ENCODE data around the gene SDF2L1. TPM values are rescaled to one million over a fixed set of nuclear protein-coding genes. Genes with fewer than 3 reads are reported as not detected.
"Not testable (repeated sequence)": the region's sequence is repeated elsewhere in the genome, so short reads cannot be mapped to it uniquely, and the experiment has no call there.

SDF2L1 gene, protein sequence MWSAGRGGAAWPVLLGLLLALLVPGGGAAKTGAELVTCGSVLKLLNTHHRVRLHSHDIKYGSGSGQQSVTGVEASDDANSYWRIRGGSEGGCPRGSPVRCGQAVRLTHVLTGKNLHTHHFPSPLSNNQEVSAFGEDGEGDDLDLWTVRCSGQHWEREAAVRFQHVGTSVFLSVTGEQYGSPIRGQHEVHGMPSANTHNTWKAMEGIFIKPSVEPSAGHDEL
- polyA plus RNA-seq, result 100 to 1,000 TPM; 119 to 227 (median 178) TPM

DNA sequence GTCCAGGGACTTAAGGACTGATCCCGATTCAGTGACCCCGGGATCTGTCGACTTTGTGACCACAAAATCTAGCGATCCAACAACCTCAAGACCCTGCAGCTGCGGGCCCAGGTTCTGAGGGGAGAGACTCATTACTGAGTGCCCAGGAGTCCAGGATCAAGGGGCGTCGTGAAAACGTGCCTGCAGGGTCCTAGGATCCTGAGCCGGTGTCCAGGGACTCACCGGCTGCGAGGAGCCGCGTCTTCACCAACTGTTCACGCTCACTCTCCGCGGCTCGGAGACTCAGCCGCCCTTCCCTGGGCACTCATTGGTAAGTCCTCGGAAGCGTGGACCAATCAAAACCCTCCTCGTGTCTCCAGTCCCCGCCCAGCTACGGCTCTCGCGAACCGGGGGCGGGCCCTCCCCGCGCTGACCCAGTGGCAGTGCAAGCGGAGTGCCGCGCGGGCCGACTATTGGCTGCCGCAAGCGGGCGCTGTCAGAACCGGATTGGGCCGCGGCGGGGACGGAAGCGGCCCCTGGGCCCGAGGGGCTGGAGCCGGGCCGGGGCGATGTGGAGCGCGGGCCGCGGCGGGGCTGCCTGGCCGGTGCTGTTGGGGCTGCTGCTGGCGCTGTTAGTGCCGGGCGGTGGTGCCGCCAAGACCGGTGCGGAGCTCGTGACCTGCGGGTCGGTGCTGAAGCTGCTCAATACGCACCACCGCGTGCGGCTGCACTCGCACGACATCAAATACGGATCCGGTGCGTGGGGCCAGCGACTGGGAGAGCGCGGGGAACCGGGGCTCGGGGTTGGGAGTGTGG lies at the start of gene SDF2L1:
SDF2L1 (plus strand) TSS at position 514 of the 795 bp plus-strand sequence; CDS start at position 549, 35 bp downstream.
- DNase-seq, result peak; percentile 98 to 99 (median 99)
- H3K27me3 Mint-ChIP-seq (ENCODE audit: low read depth in 3 of 3), result peaks cover 2 to 10% (median 6%) of the 10 kb centered on the region in 3 donors
- peak within 1 kb of the TSS; percentile 79 to 96 (median 87) for H3K4me3 Mint-ChIP-seq
- H3K4me1 Mint-ChIP-seq, result peaks cover 29 to 37% of the 10 kb centered on the region in 2 donors
- H3K36me3 Mint-ChIP-seq, result peaks cover 6 to 16% (median 12%) of the 10 kb centered on the region in 3 donors
- H3K9me3 Mint-ChIP-seq, result no peaks in the 10 kb centered on the region
- H3K27ac Mint-ChIP-seq, result peak within 1 kb of the TSS; percentile 86 to 96 (median 92)

DNA sequence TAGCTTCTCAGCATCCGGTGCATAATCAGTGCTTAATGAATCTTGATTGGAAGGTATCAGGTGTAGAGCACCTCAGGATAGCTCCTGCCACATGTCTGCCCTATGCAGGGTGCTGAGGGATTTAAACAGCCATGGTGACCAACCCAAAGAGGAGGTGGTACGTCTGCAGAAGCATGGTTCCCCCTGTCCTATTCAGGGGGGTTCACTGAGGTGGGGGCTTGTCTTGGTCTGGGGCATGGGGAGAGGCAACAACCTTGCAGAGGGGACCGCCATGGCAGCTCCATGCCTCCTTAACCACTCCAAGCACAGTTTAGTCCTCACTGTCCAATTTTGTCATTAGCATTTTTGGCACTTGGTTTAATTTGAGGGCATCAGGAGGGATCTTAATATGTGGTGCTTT lies 49.7 kb upstream of the SDF2L1 start:
- Mint-ChIP-seq H3K27me3 (ENCODE audit: low read depth in 3 of 3) (no peaks in the 10 kb centered on the region), H3K4me1 (peaks cover 68 to 74% of the 10 kb centered on the region in 2 donors), H3K36me3 (peaks cover 6 to 21% (median 12%) of the 10 kb centered on the region in 3 donors), H3K4me3 (no peak overlapping the region), H3K9me3 (no peaks in the 10 kb centered on the region), H3K27ac (peak overlapping the region in 2 of 6 donors; percentile 41 to 70)
- no peak for DNase-seq

DNA sequence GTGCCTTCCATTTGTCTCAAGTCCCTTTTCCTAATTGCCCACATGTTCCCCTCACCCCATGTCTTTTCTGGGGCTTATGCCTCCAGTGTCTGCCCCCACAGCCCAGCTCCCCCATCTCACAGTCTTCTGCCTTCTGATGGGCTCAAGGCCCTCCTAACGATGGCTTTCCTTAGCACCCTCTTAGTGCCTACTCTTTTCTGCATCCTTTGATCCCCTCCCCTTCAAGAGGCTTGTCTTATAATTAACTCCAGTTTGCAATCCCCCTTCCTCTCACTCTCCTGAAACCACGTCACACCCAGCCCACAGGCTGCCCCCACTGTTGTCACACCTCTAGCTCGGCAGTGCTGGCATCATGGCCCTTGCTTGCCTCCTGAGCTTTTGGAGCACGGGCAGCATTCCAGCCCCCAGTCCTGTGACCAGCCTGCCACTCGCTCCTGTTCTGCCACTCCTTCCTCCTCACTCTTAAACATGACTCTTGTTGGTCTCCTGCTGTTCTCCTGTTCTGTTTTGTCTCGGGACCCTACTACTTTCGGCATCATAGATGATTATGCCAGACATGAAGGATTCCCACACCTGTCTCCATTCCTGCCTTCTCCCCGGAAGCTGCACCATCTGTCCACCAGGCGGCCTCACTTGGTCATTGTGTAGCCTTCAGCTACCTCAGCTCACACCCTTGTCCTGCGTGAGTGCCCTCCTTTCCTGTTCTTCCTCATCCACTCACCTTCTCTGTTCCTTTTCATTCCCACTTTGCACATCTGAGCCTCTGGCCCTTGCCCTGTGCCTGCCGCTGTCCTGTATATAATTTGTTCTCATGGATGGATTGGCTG lies 48.5 kb upstream of the SDF2L1 start:
- Mint-ChIP-seq H3K27ac (peak overlapping the region; percentile 27 to 86 (median 48)), H3K9me3 (no peaks in the 10 kb centered on the region), H3K36me3 (peaks cover 6 to 21% (median 12%) of the 10 kb centered on the region in 3 donors), H3K4me3 (no peak overlapping the region), H3K4me1 (peaks cover 64 to 71% of the 10 kb centered on the region in 2 donors), H3K27me3 (ENCODE audit: low read depth in 3 of 3) (no peaks in the 10 kb centered on the region)
- DNase-seq, result no peak

GRCh38 chr22:21594865-21595452 lies 47.1 kb upstream of the SDF2L1 start:
- Mint-ChIP-seq H3K4me3 (no peak overlapping the region), H3K36me3 (peaks cover 6 to 21% (median 12%) of the 10 kb centered on the region in 3 donors), H3K4me1 (peaks cover 66 to 77% of the 10 kb centered on the region in 2 donors), H3K27me3 (ENCODE audit: low read depth in 3 of 3) (no peaks in the 10 kb centered on the region), H3K9me3 (no peaks in the 10 kb centered on the region), H3K27ac (peak overlapping the region; percentile 5 to 54 (median 34))
- DNase-seq, result no peak

- H3K9me3 Mint-ChIP-seq; H3K27me3 Mint-ChIP-seq (ENCODE audit: low read depth in 3 of 3); H3K4me3 Mint-ChIP-seq; DNase-seq: not testable (repeated sequence)
- Mint-ChIP-seq H3K36me3 (peaks cover 6 to 21% (median 12%) of the 10 kb centered on the region in 3 donors), H3K27ac (peak overlapping the region in 1 of 6 donors; percentile 49), H3K4me1 (peaks cover 62 to 67% of the 10 kb centered on the region in 2 donors)
Observed at GRCh38 chr22:21596356-21597135, 45.6 kb upstream of the SDF2L1 start.

GRCh38 chr22:21598302-21598701 lies 43.8 kb upstream of the SDF2L1 start:
- Mint-ChIP-seq H3K9me3 (no peaks in the 10 kb centered on the region), H3K27me3 (ENCODE audit: low read depth in 3 of 3) (peaks cover 0 to 2% (median 0%) of the 10 kb centered on the region in 3 donors), H3K36me3 (peaks cover 6 to 19% (median 12%) of the 10 kb centered on the region in 3 donors), H3K4me1 (peaks cover 58 to 60% of the 10 kb centered on the region in 2 donors), H3K4me3 (no peak overlapping the region), H3K27ac (peak overlapping the region in 2 of 6 donors; percentile 7 to 58)
- DNase-seq, result no peak

DNA sequence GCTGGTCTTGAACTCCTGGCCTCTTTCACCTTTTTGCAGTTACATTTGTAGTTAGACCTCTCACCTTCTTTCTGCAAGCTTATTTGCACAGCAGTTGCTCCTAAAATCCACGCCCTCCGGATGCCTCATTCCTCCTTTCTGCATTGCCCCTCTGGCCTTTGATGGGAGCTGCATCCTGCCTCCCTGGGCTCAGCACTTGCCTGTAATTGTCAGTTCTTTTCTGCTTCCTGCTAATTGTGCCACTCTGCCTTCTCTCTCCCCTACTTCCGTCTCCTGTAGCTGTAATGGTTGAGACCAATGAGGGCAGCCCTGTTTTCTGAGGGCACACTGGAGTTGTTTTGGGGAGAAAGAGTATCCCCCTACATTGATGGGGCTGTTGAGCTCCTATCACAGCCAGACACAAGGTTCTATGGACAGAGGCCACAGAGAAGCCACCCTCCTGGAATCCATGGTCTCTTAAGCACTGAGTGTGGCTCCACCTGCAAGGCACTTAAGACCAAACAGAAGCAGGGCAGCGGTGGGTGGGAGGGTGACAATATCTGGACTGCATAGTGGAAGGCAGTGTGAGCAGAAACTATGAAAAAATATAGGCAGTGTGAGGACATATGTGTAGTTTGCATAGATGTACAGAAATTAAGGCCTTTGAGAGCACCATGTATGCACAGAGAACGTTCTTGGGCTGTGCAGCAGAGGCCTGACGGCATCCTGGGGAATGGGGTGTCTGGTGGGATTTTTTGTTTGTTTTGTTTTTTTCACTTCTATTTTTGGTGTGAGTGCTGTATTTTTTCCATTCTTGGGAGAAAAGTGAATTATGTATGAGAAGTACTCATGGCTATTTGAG lies 42.8 kb upstream of the SDF2L1 start:
- Mint-ChIP-seq H3K4me3 (no peak overlapping the region), H3K36me3 (peaks cover 2 to 9% (median 6%) of the 10 kb centered on the region in 3 donors), H3K27me3 (ENCODE audit: low read depth in 3 of 3) (peaks cover 0 to 2% (median 0%) of the 10 kb centered on the region in 3 donors), H3K9me3 (no peaks in the 10 kb centered on the region), H3K4me1 (peaks cover 53 to 55% of the 10 kb centered on the region in 2 donors), H3K27ac (peak overlapping the region in 4 of 6 donors; percentile 45 to 61 (median 56))
- no peak for DNase-seq

DNA sequence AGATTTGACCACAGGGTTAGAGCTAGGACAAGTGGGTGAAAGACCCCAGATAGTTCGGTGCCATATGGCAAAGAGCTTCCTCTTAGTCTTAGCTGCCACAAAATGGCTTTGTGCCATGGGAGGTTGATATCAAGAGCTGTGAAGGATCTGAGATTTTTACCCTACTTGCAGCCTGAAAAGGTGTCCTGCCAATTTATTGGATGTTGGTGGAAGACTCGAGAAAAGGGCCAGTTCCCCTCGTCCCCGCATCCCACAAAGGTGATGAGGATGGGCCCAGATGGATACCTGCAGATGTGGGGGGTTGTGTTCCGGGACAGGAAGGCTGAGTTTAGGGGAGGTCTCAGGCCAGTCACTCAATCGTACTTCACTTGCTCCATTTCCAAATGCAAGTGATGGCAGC lies 39.5 kb upstream of the SDF2L1 start:
- no peaks in the 10 kb centered on the region for H3K36me3 Mint-ChIP-seq
- H3K27me3 Mint-ChIP-seq (ENCODE audit: low read depth in 3 of 3), result peaks cover 0 to 4% (median 3%) of the 10 kb centered on the region in 3 donors
- peaks cover 61 to 69% of the 10 kb centered on the region in 2 donors for H3K4me1 Mint-ChIP-seq
- no peak for DNase-seq
- peak overlapping the region in 2 of 5 donors; percentile 5 to 16 for H3K4me3 Mint-ChIP-seq
- H3K9me3 Mint-ChIP-seq, result no peaks in the 10 kb centered on the region
- H3K27ac Mint-ChIP-seq, result peak overlapping the region in 4 of 6 donors; percentile 6 to 67 (median 46)

DNA sequence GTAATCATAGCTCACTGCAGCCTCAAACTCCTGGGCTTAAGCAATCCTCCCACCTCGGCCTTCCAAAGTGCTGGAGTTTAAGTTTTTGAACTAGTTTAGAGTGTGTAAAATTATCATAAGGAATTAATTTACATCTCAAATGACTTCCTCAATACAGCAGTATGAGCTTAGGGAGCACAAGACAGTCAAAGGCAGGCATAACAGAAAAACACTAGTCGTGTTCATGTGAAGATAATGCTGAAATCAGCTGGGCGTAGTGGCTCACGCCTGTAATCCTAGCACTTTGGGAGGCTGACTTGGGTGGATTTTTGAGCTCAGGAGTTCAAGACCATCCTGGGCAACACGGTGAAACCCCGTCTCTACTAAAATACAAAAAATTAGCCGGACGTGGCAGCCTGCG lies 38.1 kb upstream of the SDF2L1 start:
- DNase-seq, result no peak
- Mint-ChIP-seq H3K4me3 (no peak overlapping the region), H3K27me3 (ENCODE audit: low read depth in 3 of 3) (peaks cover 0 to 4% (median 3%) of the 10 kb centered on the region in 3 donors), H3K27ac (no peak overlapping the region), H3K4me1 (peaks cover 58 to 65% of the 10 kb centered on the region in 2 donors), H3K36me3 (no peaks in the 10 kb centered on the region), H3K9me3 (no peaks in the 10 kb centered on the region)

GRCh38 chr22:21605887-21606564 lies 36.1 kb upstream of the SDF2L1 start:
- Mint-ChIP-seq H3K9me3 (no peaks in the 10 kb centered on the region), H3K4me3 (no peak overlapping the region), H3K27me3 (ENCODE audit: low read depth in 3 of 3) (peaks cover 0 to 4% (median 3%) of the 10 kb centered on the region in 3 donors), H3K4me1 (peaks cover 39 to 61% of the 10 kb centered on the region in 2 donors), H3K36me3 (no peaks in the 10 kb centered on the region), H3K27ac (peak overlapping the region in 3 of 6 donors; percentile 43 to 57 (median 57))
- DNase-seq, result no peak

DNA sequence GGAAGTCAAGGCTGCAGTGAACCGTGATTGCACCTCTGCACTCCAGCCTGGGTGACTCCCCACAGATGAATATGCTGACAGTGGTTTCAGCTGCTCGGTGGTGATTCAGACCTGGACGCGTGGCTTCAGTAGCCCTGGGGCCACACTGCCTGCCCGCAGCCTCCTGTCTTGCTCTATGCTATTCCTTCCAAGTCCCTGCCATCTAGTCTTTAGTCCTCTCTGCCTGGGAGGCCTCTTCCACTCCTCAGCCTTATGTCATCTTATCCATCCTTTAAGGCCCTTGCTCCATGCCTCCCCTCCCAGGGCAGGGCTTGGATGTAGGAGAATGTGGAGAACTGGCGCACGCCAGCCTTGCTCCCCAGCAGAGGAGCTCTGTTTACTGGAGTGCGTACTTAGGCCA lies 35.3 kb upstream of the SDF2L1 start:
- peaks cover 0 to 6% (median 0%) of the 10 kb centered on the region in 3 donors for H3K36me3 Mint-ChIP-seq
- no peaks in the 10 kb centered on the region for H3K9me3 Mint-ChIP-seq
- H3K27ac Mint-ChIP-seq, result peak overlapping the region in 3 of 6 donors; percentile 38 to 45 (median 39)
- H3K4me3 Mint-ChIP-seq, result peak overlapping the region in 1 of 5 donors; percentile 40
- peaks cover 0 to 4% (median 3%) of the 10 kb centered on the region in 3 donors for H3K27me3 Mint-ChIP-seq (ENCODE audit: low read depth in 3 of 3)
- no peak for DNase-seq
- H3K4me1 Mint-ChIP-seq, result peaks cover 45 to 68% of the 10 kb centered on the region in 2 donors

Data from immature natural killer cell (primary cell).